ENCODE measurements around the gene TRPM3.

- no peak for TF ChIP-seq CTCF (IDR thresholded peaks at IDR 0.05 in 4 of 5, conservative IDR thresholded peaks at IDR 0.05 in 1 of 5)
- TF ChIP-seq POLR2A (IDR thresholded peaks at IDR 0.05) = no peak
These were observed 325.6 kb downstream of the TRPM3 start for GRCh38 chr9:70795841-70796240.

All from gastrocnemius medialis (tissue), 4 donors.